DOHH2 (cell line): ENCODE measurements around the gene METRN.

Experiments used
- H3F3A ChIP-seq: fragments of 200-600 bp; sonication (generic), shearing (Covaris generic); 2 replicates; pipeline ENCODE4 v1.6.0; 2016; ENCODE audit warnings: antibody characterized with exemption, mild to moderate bottlenecking; ENCODE audit not compliant: control insufficient read depth, insufficient read depth
- H3K27ac ChIP-seq: fragments of 200-600 bp; sonication (generic); 2 replicates; pipeline ENCODE4 v1.5.1; 2014; ENCODE audit warnings: low read depth, mild to moderate bottlenecking, low read length, moderate library complexity
- H3K27me3 ChIP-seq: fragments of 200-600 bp; sonication (generic); 2 replicates; pipeline ENCODE4 v1.6.1; 2014; ENCODE audit warnings: mild to moderate bottlenecking, low read length, mixed read lengths; ENCODE audit not compliant: control insufficient read depth
- H3K36me3 ChIP-seq: fragments of 200-600 bp; sonication (generic); 2 replicates; pipeline ENCODE4 v1.6.1; 2014; ENCODE audit warnings: mild to moderate bottlenecking, low read length, moderate library complexity, mixed read lengths; ENCODE audit not compliant: control insufficient read depth
- H3K4me1 ChIP-seq: fragments of 200-600 bp; sonication (generic); 2 replicates; pipeline ENCODE4 v1.6.1; 2014; ENCODE audit warnings: mild to moderate bottlenecking, low read length, mixed read lengths; ENCODE audit not compliant: control insufficient read depth
- H3K4me2 ChIP-seq: fragments of 200-600 bp; sonication (generic); 2 replicates; pipeline ENCODE4 v1.6.0; 2014; ENCODE audit warnings: mild to moderate bottlenecking, low read length, moderate library complexity
- H3K4me3 ChIP-seq: fragments of 200-600 bp; sonication (generic); 2 replicates; pipeline ENCODE4 v1.5.1; 2014; ENCODE audit warnings: mild to moderate bottlenecking, low read length, mixed read lengths
- H3K79me2 ChIP-seq: fragments of 200-600 bp; sonication (generic); 2 replicates; pipeline ENCODE4 v1.6.1; 2014; ENCODE audit warnings: mild to moderate bottlenecking, low read length, mixed read lengths; ENCODE audit not compliant: control insufficient read depth
- H3K9me2 ChIP-seq: fragments of 200-600 bp; sonication (generic); replicated peaks from 2 replicates; pipeline ENCODE4 v1.6.1; 2014; ENCODE audit warnings: mild to moderate bottlenecking, low read length, mixed read lengths; ENCODE audit not compliant: control insufficient read depth
- H3K9me3 ChIP-seq: fragments of 200-600 bp; sonication (generic); 2 replicates; pipeline ENCODE4 v1.6.1; 2014; ENCODE audit warnings: antibody characterized with exemption, low read length, mixed read lengths; ENCODE audit not compliant: control insufficient read depth, insufficient read depth
- H4K20me1 ChIP-seq: fragments of 200-600 bp; sonication (generic); 2 replicates; pipeline ENCODE4 v1.6.0; 2014; ENCODE audit warnings: low read depth, mild to moderate bottlenecking, antibody characterized with exemption, low read length, moderate library complexity; ENCODE audit not compliant: control insufficient read depth, insufficient read depth
- CTCF ChIP-seq: fragments of 200-600 bp; sonication (generic); IDR thresholded peaks from one replicate; pipeline ENCODE4 v1.5.1; 2014; ENCODE audit warnings: antibody characterized with exemption, mild to moderate bottlenecking, low read depth, low read length; ENCODE audit not compliant: poor library complexity, severe bottlenecking
- EZH2phosphoT487 ChIP-seq: fragments of 200-600 bp; sonication (generic); IDR thresholded peaks from 2 replicates; pipeline ENCODE4 v1.6.1; 2017; ENCODE audit warnings: borderline replicate concordance, mild to moderate bottlenecking, antibody characterized with exemption, low read length, moderate library complexity, mixed read lengths

The METRN gene

GRCh38 chr16:707062-707538, 7.8 kb upstream of the METRN start:
- Histone ChIP-seq H3K9me3 (no peaks in the 10 kb centered on the region), H3K27ac (no peak overlapping the region), H4K20me1 (0 out of 2 replicates have a peak, but pooled peaks cover 4% of the 10 kb centered on the region), H3K4me2 (no peak overlapping the region), H3K4me3 (no peak overlapping the region), H3K36me3 (no peaks in the 10 kb centered on the region), H3K27me3 (peaks cover 66% of the 10 kb centered on the region), H3K79me2 (no peaks in the 10 kb centered on the region), H3K4me1 (peaks cover 4% of the 10 kb centered on the region; the same call in 1 of the 2 replicates), H3F3A (no peaks in the 10 kb centered on the region), H3K9me2 (no peaks in the 10 kb centered on the region)
- TF ChIP-seq CTCF = no peak
- TF ChIP-seq EZH2phosphoT487 = no peak

- H3K36me3 ChIP-seq = no peaks in the 10 kb centered on the region
- H3K4me1 ChIP-seq = peaks cover 4% of the 10 kb centered on the region; the same call in 1 of the 2 replicates
- TF ChIP-seq CTCF = no peak
- no peak for TF ChIP-seq EZH2phosphoT487
- H3K4me3 ChIP-seq = no peak overlapping the region
- no peak overlapping the region for H3K27ac ChIP-seq
- no peaks in the 10 kb centered on the region for H3K9me2 ChIP-seq
- no peak overlapping the region for H3K4me2 ChIP-seq
- 0 out of 2 replicates have a peak, but pooled peaks cover 4% of the 10 kb centered on the region for H4K20me1 ChIP-seq
- H3K27me3 ChIP-seq = peaks cover 57% of the 10 kb centered on the region
- no peaks in the 10 kb centered on the region for H3K9me3 ChIP-seq
- H3K79me2 ChIP-seq = no peaks in the 10 kb centered on the region
- 0 out of 2 replicates have a peak, but pooled peaks cover 2% of the 10 kb centered on the region for H3F3A ChIP-seq
These were observed 6.9 kb upstream of the METRN start for GRCh38 chr16:708019-708418.

- no peaks in the 10 kb centered on the region for H3K9me3 ChIP-seq
- no peak for TF ChIP-seq EZH2phosphoT487
- no peak for TF ChIP-seq CTCF
- 0 out of 2 replicates have a peak, but pooled peaks cover 2% of the 10 kb centered on the region for H3F3A ChIP-seq
- no peaks in the 10 kb centered on the region for H3K79me2 ChIP-seq
- peaks cover 49% of the 10 kb centered on the region for H3K27me3 ChIP-seq
- H3K36me3 ChIP-seq = no peaks in the 10 kb centered on the region
- no peak overlapping the region for H3K4me3 ChIP-seq
- H4K20me1 ChIP-seq = 0 out of 2 replicates have a peak, but pooled peaks cover 4% of the 10 kb centered on the region
- no peak overlapping the region for H3K27ac ChIP-seq
- H3K9me2 ChIP-seq = no peaks in the 10 kb centered on the region
- H3K4me1 ChIP-seq = peaks cover 4% of the 10 kb centered on the region
- no peak overlapping the region for H3K4me2 ChIP-seq
These were observed 6.0 kb upstream of the METRN start for GRCh38 chr16:708959-709358.
